ENCODE data around the gene AVPR2.

Gene AVPR2

DNA sequence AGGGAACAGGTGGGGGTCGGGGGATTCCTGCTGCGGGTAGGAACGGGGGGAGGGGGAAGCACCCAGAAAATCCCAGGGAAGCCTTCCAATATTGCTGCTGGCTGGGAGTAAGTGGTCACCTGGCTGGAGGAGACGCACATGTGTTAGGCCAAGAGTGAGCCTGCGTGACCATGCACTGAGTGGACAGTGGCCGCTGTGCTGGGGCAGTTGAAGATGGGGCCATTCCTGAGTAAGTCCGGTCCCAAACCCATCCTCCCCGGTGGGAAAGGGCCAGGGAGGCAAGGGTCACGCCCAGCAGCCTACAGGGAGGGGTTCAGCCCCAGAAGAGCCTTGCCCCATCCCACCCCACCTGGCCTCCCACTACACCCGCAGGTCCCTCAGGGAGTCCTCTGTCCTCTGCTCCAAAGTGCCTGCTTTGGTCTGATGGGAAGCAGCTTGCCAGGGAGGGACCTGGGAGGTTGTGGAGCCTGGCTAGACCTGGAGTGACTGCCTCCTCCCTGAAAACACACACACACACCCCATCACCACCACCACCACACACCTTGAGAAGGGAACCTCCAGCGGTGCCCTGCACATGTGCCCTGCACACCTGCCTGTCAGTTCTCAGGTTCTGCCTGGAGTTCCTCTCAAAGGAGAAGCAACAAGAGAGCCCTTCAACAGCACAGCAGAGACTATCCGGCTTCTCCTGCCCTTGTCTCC lies 24.6 kb upstream of the AVPR2 start:
- H3K4me3 ChIP-seq (ENCODE audit: low read depth, low read length) = no peak overlapping the region
- no peak overlapping the region for H2AK5ac ChIP-seq (ENCODE audit: low read length)
- H4K8ac ChIP-seq (ENCODE audit: low read depth, low read length) = no peak overlapping the region
- no peak overlapping the region for H2BK12ac ChIP-seq (ENCODE audit: low read length)
- no peaks in the 10 kb centered on the region for H3K9me3 ChIP-seq (ENCODE audit: insufficient read depth, low read depth, low read length)
- H3K4me2 ChIP-seq (ENCODE audit: low read length) = no peak overlapping the region
- H2BK120ac ChIP-seq (ENCODE audit: insufficient read depth, low read length, poor library complexity) = no peak overlapping the region
- H3K23ac ChIP-seq (ENCODE audit: low read length) = no peak overlapping the region
- DNase-seq = no peak
- H3K79me1 ChIP-seq (ENCODE audit: low read length) = no peaks in the 10 kb centered on the region
- H3K9ac ChIP-seq (ENCODE audit: low read length) = no peak overlapping the region
- WGBS (ENCODE audit: extremely low coverage, insufficient coverage, insufficient read length) = no CpG with 5 or more reads among the region's 12 CpGs
- no peak overlapping the region for H3K4ac ChIP-seq (ENCODE audit: low read depth, low read length)
- no peak overlapping the region for H4K12ac ChIP-seq (ENCODE audit: low read depth, low read length)
- H4K91ac ChIP-seq (ENCODE audit: low read depth, low read length) = no peak overlapping the region
- no peak overlapping the region for H3K27ac ChIP-seq (ENCODE audit: low read depth, low read length)
- no peak overlapping the region for H3K14ac ChIP-seq (ENCODE audit: low read length)
- no peak overlapping the region for H2AFZ ChIP-seq (ENCODE audit: insufficient read depth, low read length, poor library complexity)
- no peaks in the 10 kb centered on the region for H3K36me3 ChIP-seq (ENCODE audit: control insufficient read depth in 1 of 2, insufficient read depth in 2 of 2, low read length in 2 of 2)
- no peaks in the 10 kb centered on the region for H3K79me2 ChIP-seq (ENCODE audit: control insufficient read depth, insufficient read depth, low read length, poor library complexity)
- no peak overlapping the region for H3K18ac ChIP-seq (ENCODE audit: low read length)
- H3K4me1 ChIP-seq (ENCODE audit: control insufficient read depth in 1 of 2, insufficient read depth in 2 of 2, low read length in 2 of 2) = peaks cover 7 to 24% of the 10 kb centered on the region in 2 experiments
- no peaks in the 10 kb centered on the region for H3K27me3 ChIP-seq (ENCODE audit: insufficient read depth, low read length)
- no peak overlapping the region for H2BK5ac ChIP-seq (ENCODE audit: low read depth, low read length, poor library complexity)

DNA sequence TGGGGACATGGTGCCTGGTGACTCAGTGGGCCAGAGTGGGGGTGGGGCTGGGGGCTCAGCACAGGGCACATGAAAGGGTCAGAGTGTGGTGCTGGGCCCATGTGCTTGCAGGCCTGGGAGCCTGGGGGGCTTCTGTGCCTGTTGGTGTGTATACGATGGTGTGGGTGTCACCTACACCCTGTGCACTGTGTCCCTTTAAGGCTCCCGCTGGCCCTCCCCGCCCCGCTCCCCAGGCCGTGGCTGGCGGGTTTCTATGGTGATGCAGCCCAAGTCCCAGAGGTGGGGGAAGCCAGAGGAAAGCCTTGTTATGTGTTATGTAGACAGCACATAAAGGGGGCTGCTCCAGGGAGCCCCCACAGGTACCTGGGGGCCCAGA lies 24.0 kb upstream of the AVPR2 start:
- H3K36me3 ChIP-seq (ENCODE audit: control insufficient read depth in 1 of 2, insufficient read depth in 2 of 2, low read length in 2 of 2) = no peaks in the 10 kb centered on the region
- H3K4me3 ChIP-seq (ENCODE audit: low read depth, low read length) = no peak overlapping the region
- no peaks in the 10 kb centered on the region for H3K79me2 ChIP-seq (ENCODE audit: control insufficient read depth, insufficient read depth, low read length, poor library complexity)
- H2AK5ac ChIP-seq (ENCODE audit: low read length) = no peak overlapping the region
- no peaks in the 10 kb centered on the region for H3K9me3 ChIP-seq (ENCODE audit: insufficient read depth, low read depth, low read length)
- H3K4me2 ChIP-seq (ENCODE audit: low read length) = no peak overlapping the region
- H3K79me1 ChIP-seq (ENCODE audit: low read length) = no peaks in the 10 kb centered on the region
- peaks cover 7 to 24% of the 10 kb centered on the region in 2 experiments for H3K4me1 ChIP-seq (ENCODE audit: control insufficient read depth in 1 of 2, insufficient read depth in 2 of 2, low read length in 2 of 2)
- H2BK12ac ChIP-seq (ENCODE audit: low read length) = no peak overlapping the region
- no peak overlapping the region for H2BK5ac ChIP-seq (ENCODE audit: low read depth, low read length, poor library complexity)
- no peak overlapping the region for H4K12ac ChIP-seq (ENCODE audit: low read depth, low read length)
- H4K8ac ChIP-seq (ENCODE audit: low read depth, low read length) = no peak overlapping the region
- no peak for DNase-seq
- H3K18ac ChIP-seq (ENCODE audit: low read length) = no peak overlapping the region
- no peak overlapping the region for H3K27ac ChIP-seq (ENCODE audit: low read depth, low read length)
- no peak overlapping the region for H4K91ac ChIP-seq (ENCODE audit: low read depth, low read length)
- H2BK120ac ChIP-seq (ENCODE audit: insufficient read depth, low read length, poor library complexity) = no peak overlapping the region
- no peak overlapping the region for H3K14ac ChIP-seq (ENCODE audit: low read length)
- H3K23ac ChIP-seq (ENCODE audit: low read length) = no peak overlapping the region
- H2AFZ ChIP-seq (ENCODE audit: insufficient read depth, low read length, poor library complexity) = no peak overlapping the region
- no peaks in the 10 kb centered on the region for H3K27me3 ChIP-seq (ENCODE audit: insufficient read depth, low read length)
- no CpG with 5 or more reads among the region's 6 CpGs for WGBS (ENCODE audit: extremely low coverage, insufficient coverage, insufficient read length)
- H3K4ac ChIP-seq (ENCODE audit: low read depth, low read length) = no peak overlapping the region
- H3K9ac ChIP-seq (ENCODE audit: low read length) = no peak overlapping the region

DNA sequence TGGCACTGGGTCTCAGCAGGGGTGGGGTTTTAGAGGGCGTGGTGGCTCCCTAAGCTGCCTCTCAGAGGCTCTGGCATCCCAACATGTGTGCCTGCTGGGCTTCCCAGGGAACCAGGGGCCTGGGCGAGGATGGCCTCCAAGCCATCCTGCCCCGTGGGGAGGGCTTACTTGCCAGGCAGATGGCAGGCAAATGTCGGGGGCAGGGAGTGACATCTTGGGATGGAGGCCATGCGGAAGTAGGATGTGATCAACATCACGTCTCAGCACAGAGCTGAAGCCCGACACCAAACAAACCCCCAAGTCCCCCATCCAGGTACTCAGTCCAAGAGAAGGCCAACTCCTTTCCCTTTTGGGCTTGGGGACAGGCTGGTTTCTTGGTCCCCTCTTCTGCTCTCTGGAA lies 23.2 kb upstream of the AVPR2 start:
- no peak overlapping the region for H2AFZ ChIP-seq (ENCODE audit: insufficient read depth, low read length, poor library complexity)
- no peak overlapping the region for H3K4me2 ChIP-seq (ENCODE audit: low read length)
- H3K79me2 ChIP-seq (ENCODE audit: control insufficient read depth, insufficient read depth, low read length, poor library complexity) = no peaks in the 10 kb centered on the region
- no peak overlapping the region for H4K91ac ChIP-seq (ENCODE audit: low read depth, low read length)
- no peak overlapping the region for H3K4me3 ChIP-seq (ENCODE audit: low read depth, low read length)
- no peak overlapping the region for H3K14ac ChIP-seq (ENCODE audit: low read length)
- no peak overlapping the region for H3K18ac ChIP-seq (ENCODE audit: low read length)
- no peak overlapping the region for H3K27ac ChIP-seq (ENCODE audit: low read depth, low read length)
- no peaks in the 10 kb centered on the region for H3K36me3 ChIP-seq (ENCODE audit: control insufficient read depth in 1 of 2, insufficient read depth in 2 of 2, low read length in 2 of 2)
- H2BK12ac ChIP-seq (ENCODE audit: low read length) = no peak overlapping the region
- H3K79me1 ChIP-seq (ENCODE audit: low read length) = peaks cover 1% of the 10 kb centered on the region
- no peak overlapping the region for H2BK5ac ChIP-seq (ENCODE audit: low read depth, low read length, poor library complexity)
- no peak overlapping the region for H4K8ac ChIP-seq (ENCODE audit: low read depth, low read length)
- no peak overlapping the region for H2AK5ac ChIP-seq (ENCODE audit: low read length)
- H3K27me3 ChIP-seq (ENCODE audit: insufficient read depth, low read length) = no peaks in the 10 kb centered on the region
- H3K4me1 ChIP-seq (ENCODE audit: control insufficient read depth in 1 of 2, insufficient read depth in 2 of 2, low read length in 2 of 2) = peaks cover 8 to 26% of the 10 kb centered on the region in 2 experiments
- no peak overlapping the region for H3K23ac ChIP-seq (ENCODE audit: low read length)
- H4K12ac ChIP-seq (ENCODE audit: low read depth, low read length) = no peak overlapping the region
- DNase-seq = no peak
- no peaks in the 10 kb centered on the region for H3K9me3 ChIP-seq (ENCODE audit: insufficient read depth, low read depth, low read length)
- H3K9ac ChIP-seq (ENCODE audit: low read length) = no peak overlapping the region
- H2BK120ac ChIP-seq (ENCODE audit: insufficient read depth, low read length, poor library complexity) = no peak overlapping the region
- no peak overlapping the region for H3K4ac ChIP-seq (ENCODE audit: low read depth, low read length)
- WGBS (ENCODE audit: extremely low coverage, insufficient coverage, insufficient read length) = no CpG with 5 or more reads among the region's 7 CpGs

DNA sequence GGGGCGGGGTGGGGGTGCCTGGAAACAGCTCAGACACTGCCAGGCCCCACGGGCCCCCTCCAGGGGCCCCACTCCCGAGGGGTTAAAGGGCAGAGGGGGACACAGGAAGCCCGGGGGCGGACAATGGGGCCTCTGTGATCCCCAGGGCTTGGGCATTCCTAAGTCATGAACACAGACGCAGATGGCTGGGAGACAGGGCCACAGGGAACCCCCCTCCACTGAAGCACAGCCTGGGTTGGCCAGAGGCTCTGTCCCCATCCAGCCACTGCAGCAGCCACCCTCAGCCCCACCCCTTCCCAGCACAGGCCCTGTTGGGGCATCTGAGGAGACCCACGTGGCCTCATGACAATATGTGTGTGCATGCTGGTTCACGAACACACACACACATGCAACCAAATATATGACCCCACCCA lies 22.4 kb upstream of the AVPR2 start:
- H3K14ac ChIP-seq (ENCODE audit: low read length) = no peak overlapping the region
- peak overlapping the region; percentile 27 for H3K4me2 ChIP-seq (ENCODE audit: low read length)
- no peaks in the 10 kb centered on the region for H3K79me2 ChIP-seq (ENCODE audit: control insufficient read depth, insufficient read depth, low read length, poor library complexity)
- no peak overlapping the region for H2AFZ ChIP-seq (ENCODE audit: insufficient read depth, low read length, poor library complexity)
- H3K27ac ChIP-seq (ENCODE audit: low read depth, low read length) = no peak overlapping the region
- H3K4ac ChIP-seq (ENCODE audit: low read depth, low read length) = no peak overlapping the region
- no peak overlapping the region for H4K8ac ChIP-seq (ENCODE audit: low read depth, low read length)
- no peak overlapping the region for H4K12ac ChIP-seq (ENCODE audit: low read depth, low read length)
- no peaks in the 10 kb centered on the region for H3K9me3 ChIP-seq (ENCODE audit: insufficient read depth, low read depth, low read length)
- no peak overlapping the region for H4K91ac ChIP-seq (ENCODE audit: low read depth, low read length)
- WGBS (ENCODE audit: extremely low coverage, insufficient coverage, insufficient read length) = no CpG with 5 or more reads among the region's 8 CpGs
- no peak overlapping the region for H2AK5ac ChIP-seq (ENCODE audit: low read length)
- H3K4me3 ChIP-seq (ENCODE audit: low read depth, low read length) = no peak overlapping the region
- no peak overlapping the region for H2BK120ac ChIP-seq (ENCODE audit: insufficient read depth, low read length, poor library complexity)
- no peak overlapping the region for H3K18ac ChIP-seq (ENCODE audit: low read length)
- H2BK5ac ChIP-seq (ENCODE audit: low read depth, low read length, poor library complexity) = no peak overlapping the region
- DNase-seq = no peak
- H3K9ac ChIP-seq (ENCODE audit: low read length) = no peak overlapping the region
- no peak overlapping the region for H2BK12ac ChIP-seq (ENCODE audit: low read length)
- no peaks in the 10 kb centered on the region for H3K36me3 ChIP-seq (ENCODE audit: control insufficient read depth in 1 of 2, insufficient read depth in 2 of 2, low read length in 2 of 2)
- H3K27me3 ChIP-seq (ENCODE audit: insufficient read depth, low read length) = no peaks in the 10 kb centered on the region
- no peak overlapping the region for H3K23ac ChIP-seq (ENCODE audit: low read length)
- H3K79me1 ChIP-seq (ENCODE audit: low read length) = peaks cover 5% of the 10 kb centered on the region
- H3K4me1 ChIP-seq (ENCODE audit: control insufficient read depth in 1 of 2, insufficient read depth in 2 of 2, low read length in 2 of 2) = peaks cover 15 to 34% of the 10 kb centered on the region in 2 experiments

Data from trophoblast cell (in vitro differentiated cells and primary cell).